Esophagus squamous epithelium (tissue), 4 donors: Measurements from ENCODE around the gene B4GAT1.
"Not testable (repeated sequence)": the region's sequence is repeated elsewhere in the genome, so short reads cannot be mapped to it uniquely, and the experiment has no call there.

Experiments used
- CTCF ChIP-seq, 6 experiments: fragments of 450-650 bp in 4 of 6; fragments of 200-600 bp in 2 of 6; sonication (generic) in 2 of 6; IDR thresholded peaks; one replicate each; pipeline ENCODE4 v1.5.1; 2016 to 2019; ENCODE audit warnings: antibody characterized with exemption in 6 of 6, mild to moderate bottlenecking in 4 of 6, moderate library complexity in 4 of 6
- POLR2A ChIP-seq, 4 donors: fragments of 450-650 bp; IDR thresholded peaks; one replicate each; pipeline ENCODE4 v1.6.1; 2017; ENCODE audit warnings: antibody characterized with exemption in 4 of 4, mild to moderate bottlenecking in 4 of 4, moderate library complexity in 3 of 4

GRCh38 chr11:66373690-66374287, 26.4 kb upstream of the B4GAT1 start:
- not testable (repeated sequence) for TF ChIP-seq CTCF, POLR2A (IDR thresholded peaks at IDR 0.05)
